GM12892 (cell line): ENCODE data around the gene KCNK7.

Experiments
- POLR2A ChIP-seq: IDR thresholded peaks from 2 replicates; pipeline ENCODE4 v1.6.1; 2011; ENCODE audit warnings: low read depth, low read length, control low read depth
- TAF1 ChIP-seq: IDR thresholded peaks from 2 replicates; pipeline ENCODE4 v1.6.1; 2011; ENCODE audit warnings: low read depth, mild to moderate bottlenecking, control low read depth, low read length, borderline replicate concordance

DNA sequence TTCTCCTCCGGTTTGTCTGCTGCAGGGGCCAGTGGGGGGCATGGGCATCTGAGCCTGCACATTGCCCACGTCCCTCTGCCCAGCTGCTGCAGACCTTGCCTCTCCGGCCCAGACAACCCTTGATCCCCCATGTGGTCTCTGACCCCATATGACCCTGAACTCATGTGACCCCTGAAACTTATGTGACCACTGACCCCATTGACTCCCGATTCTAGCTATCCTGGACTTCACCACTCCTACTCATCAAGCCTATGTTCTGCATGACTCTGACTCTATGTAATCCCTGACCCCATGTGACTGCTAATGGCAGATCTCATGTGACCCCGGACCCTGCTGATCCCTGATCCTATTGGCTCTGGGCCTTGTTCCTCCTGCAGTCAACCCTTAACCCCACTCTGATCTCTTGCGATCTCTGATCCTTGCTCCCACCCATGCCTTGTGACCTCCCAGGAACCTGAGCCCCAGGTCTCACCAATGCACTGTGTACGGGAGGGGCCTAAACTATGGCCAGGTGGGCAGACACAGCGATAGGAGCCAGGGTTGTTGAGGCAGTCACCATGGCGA lies 43.1 kb downstream of the KCNK7 start:
- TF ChIP-seq POLR2A (no peak), TAF1 (no peak)
